ENCODE measurements around the gene UBE2M.
A peak's percentile ranks its signal among the peaks of the same experiment; 100 is the strongest.
"Not testable (repeated sequence)": the region's sequence is repeated elsewhere in the genome, so short reads cannot be mapped to it uniquely, and the experiment has no call there.

UBE2M gene

GRCh38 chr19:58546019-58546530, 12.3 kb downstream of the UBE2M start:
- TF ChIP-seq ZNF274 (IDR thresholded peaks at IDR 0.05; ENCODE audit: low read depth, low read length) = no peak
- no peak for TF ChIP-seq SUZ12 (IDR thresholded peaks at IDR 0.05; ENCODE audit: extremely low read depth, insufficient read depth, insufficient read length)
- no peak for TF ChIP-seq YY1 (IDR thresholded peaks at IDR 0.05; ENCODE audit: insufficient read depth, insufficient read length)
- Histone ChIP-seq H3K4me3 (ENCODE audit: insufficient read length, low read depth) (peak overlapping the region; percentile 68), H3K9me3 (ENCODE audit: insufficient read depth, low read length) (no peaks in the 10 kb centered on the region), H3K4me1 (ENCODE audit: insufficient read depth, insufficient read length) (peaks cover 2% of the 10 kb centered on the region), H3K27me3 (ENCODE audit: insufficient read depth, insufficient read length) (peaks cover 12% of the 10 kb centered on the region), H3K36me3 (ENCODE audit: insufficient read depth, insufficient read length, low read length) (peaks cover 59% of the 10 kb centered on the region), H3K9ac (ENCODE audit: insufficient read length, low read depth) (peak overlapping the region; percentile 80)
- DNase-seq (ENCODE audit: low read depth, low spot score) = no peak

GRCh38 chr19:58545286-58546018, 13.0 kb downstream of the UBE2M start:
- Histone ChIP-seq H3K9me3 (ENCODE audit: insufficient read depth, low read length) (no peaks in the 10 kb centered on the region), H3K4me1 (ENCODE audit: insufficient read depth, insufficient read length) (peaks cover 2% of the 10 kb centered on the region), H3K27me3 (ENCODE audit: insufficient read depth, insufficient read length) (peaks cover 14% of the 10 kb centered on the region), H3K36me3 (ENCODE audit: insufficient read depth, insufficient read length, low read length) (peaks cover 52% of the 10 kb centered on the region), H3K4me3 (ENCODE audit: insufficient read length, low read depth) (peak overlapping the region; percentile 68), H3K9ac (ENCODE audit: insufficient read length, low read depth) (peak overlapping the region; percentile 80)
- no peak for TF ChIP-seq YY1 (IDR thresholded peaks at IDR 0.05; ENCODE audit: insufficient read depth, insufficient read length)
- TF ChIP-seq ZNF274 (IDR thresholded peaks at IDR 0.05; ENCODE audit: low read depth, low read length) = no peak
- no peak for TF ChIP-seq SUZ12 (IDR thresholded peaks at IDR 0.05; ENCODE audit: extremely low read depth, insufficient read depth, insufficient read length)
- no peak for DNase-seq (ENCODE audit: low read depth, low spot score)

GRCh38 chr19:58544591-58545285, 13.7 kb downstream of the UBE2M start:
- Histone ChIP-seq H3K9me3 (ENCODE audit: insufficient read depth, low read length) (no peaks in the 10 kb centered on the region), H3K36me3 (ENCODE audit: insufficient read depth, insufficient read length, low read length) (peaks cover 45% of the 10 kb centered on the region), H3K4me1 (ENCODE audit: insufficient read depth, insufficient read length) (peaks cover 2% of the 10 kb centered on the region), H3K27me3 (ENCODE audit: insufficient read depth, insufficient read length) (peaks cover 17% of the 10 kb centered on the region), H3K4me3 (ENCODE audit: insufficient read length, low read depth) (peak overlapping the region; percentile 68), H3K9ac (ENCODE audit: insufficient read length, low read depth) (peak overlapping the region; percentile 80)
- no peak for DNase-seq (ENCODE audit: low read depth, low spot score)
- TF ChIP-seq SUZ12 (IDR thresholded peaks at IDR 0.05; ENCODE audit: extremely low read depth, insufficient read depth, insufficient read length) (no peak), ZNF274 (IDR thresholded peaks at IDR 0.05; ENCODE audit: low read depth, low read length) (no peak), YY1 (IDR thresholded peaks at IDR 0.05; ENCODE audit: insufficient read depth, insufficient read length) (no peak)

GRCh38 chr19:58543826-58544590, 14.4 kb downstream of the UBE2M start, which contains the start of gene TRIM28:
Gene TRIM28 (plus strand): TSS chr19:58544064. CDS start chr19:58544758, 694 bp downstream.
- H3K9me3 ChIP-seq (ENCODE audit: insufficient read depth, low read length) = no peaks in the 10 kb centered on the region
- peak within 1 kb of the TSS; percentile 80 for H3K9ac ChIP-seq (ENCODE audit: insufficient read length, low read depth)
- peaks cover 24% of the 10 kb centered on the region for H3K27me3 ChIP-seq (ENCODE audit: insufficient read depth, insufficient read length)
- DNase-seq (ENCODE audit: low read depth, low spot score) = peak; percentile 75
- H3K4me1 ChIP-seq (ENCODE audit: insufficient read depth, insufficient read length) = peaks cover 2% of the 10 kb centered on the region
- H3K4me3 ChIP-seq (ENCODE audit: insufficient read length, low read depth) = peak within 1 kb of the TSS; percentile 68
- H3K36me3 ChIP-seq (ENCODE audit: insufficient read depth, insufficient read length, low read length) = peaks cover 38% of the 10 kb centered on the region
- TF ChIP-seq ZNF274 (IDR thresholded peaks at IDR 0.05; ENCODE audit: low read depth, low read length) (no peak), YY1 (IDR thresholded peaks at IDR 0.05; ENCODE audit: insufficient read depth, insufficient read length) (no peak), SUZ12 (IDR thresholded peaks at IDR 0.05; ENCODE audit: extremely low read depth, insufficient read depth, insufficient read length) (no peak)

GRCh38 chr19:58542641-58543372, 15.6 kb downstream of the UBE2M start:
- H3K9me3 ChIP-seq (ENCODE audit: insufficient read depth, low read length); H3K4me1 ChIP-seq (ENCODE audit: insufficient read depth, insufficient read length); H3K4me3 ChIP-seq (ENCODE audit: insufficient read length, low read depth); H3K9ac ChIP-seq (ENCODE audit: insufficient read length, low read depth); DNase-seq (ENCODE audit: low read depth, low spot score): not testable (repeated sequence)
- Histone ChIP-seq H3K27me3 (ENCODE audit: insufficient read depth, insufficient read length) (peaks cover 26% of the 10 kb centered on the region), H3K36me3 (ENCODE audit: insufficient read depth, insufficient read length, low read length) (peaks cover 26% of the 10 kb centered on the region)

- not testable (repeated sequence) for H3K36me3 ChIP-seq (ENCODE audit: insufficient read depth, insufficient read length, low read length); H3K9ac ChIP-seq (ENCODE audit: insufficient read length, low read depth); H3K4me1 ChIP-seq (ENCODE audit: insufficient read depth, insufficient read length); H3K9me3 ChIP-seq (ENCODE audit: insufficient read depth, low read length); DNase-seq (ENCODE audit: low read depth, low spot score); H3K4me3 ChIP-seq (ENCODE audit: insufficient read length, low read depth)
- H3K27me3 ChIP-seq (ENCODE audit: insufficient read depth, insufficient read length) = peaks cover 26% of the 10 kb centered on the region
These were observed 19.2 kb downstream of the UBE2M start for GRCh38 chr19:58539169-58539559.

All from NT2/D1 (cell line).